Activated naive CD8-positive, alpha-beta T cell treated with anti-CD3 and anti-CD28 coated beads, Interleukin-2, amount 50 U/mL, for 16 hours (primary cell): Measurements from ENCODE around the gene CUL9.
A peak's percentile ranks its signal among the peaks of the same experiment; 100 is the strongest.

Experiments
- DNase-seq: peaks from one replicate; pipeline ENCODE4 v3.0.0-alpha.2; 2020; ENCODE audit warnings: low read depth, low spot score

The CUL9 gene

DNA sequence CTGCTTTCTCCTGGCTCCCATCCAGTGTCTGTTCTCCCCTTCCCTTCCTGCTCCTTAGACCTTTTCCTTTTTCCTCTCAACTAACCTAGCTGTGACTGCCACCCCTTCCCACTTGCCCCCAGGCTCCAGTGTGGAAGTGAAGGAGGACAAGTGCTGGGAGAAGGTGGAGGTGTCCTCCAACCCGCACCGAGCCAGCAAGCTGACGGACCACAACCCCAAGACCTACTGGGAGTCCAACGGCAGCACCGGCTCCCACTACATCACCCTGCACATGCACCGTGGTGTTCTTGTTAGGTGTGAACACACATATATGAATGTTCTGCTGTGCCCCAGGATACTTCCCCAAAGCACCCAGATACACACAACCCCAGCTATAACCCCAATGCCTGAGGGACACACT is 18.5 kb downstream of the CUL9 start:
- no peak for DNase-seq

DNA sequence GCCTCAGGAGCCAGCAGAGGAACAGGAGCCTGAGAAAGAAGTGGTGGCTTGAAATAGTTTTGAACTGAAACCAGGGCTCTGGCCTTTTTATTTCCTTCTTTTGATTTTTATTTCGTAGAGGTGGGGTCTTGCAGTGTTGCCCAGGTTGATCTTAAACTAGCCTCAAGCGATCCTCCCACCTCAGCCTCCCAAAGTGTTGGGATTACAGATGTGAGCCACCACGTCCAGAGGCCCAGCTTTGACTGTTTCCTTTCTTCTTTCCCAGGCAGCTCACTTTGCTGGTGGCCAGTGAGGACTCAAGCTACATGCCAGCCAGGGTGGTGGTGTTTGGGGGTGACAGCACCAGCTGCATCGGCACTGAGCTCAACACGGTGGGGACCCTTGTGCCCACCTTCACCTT is 20.5 kb downstream of the CUL9 start:
- DNase-seq, result no peak

DNA sequence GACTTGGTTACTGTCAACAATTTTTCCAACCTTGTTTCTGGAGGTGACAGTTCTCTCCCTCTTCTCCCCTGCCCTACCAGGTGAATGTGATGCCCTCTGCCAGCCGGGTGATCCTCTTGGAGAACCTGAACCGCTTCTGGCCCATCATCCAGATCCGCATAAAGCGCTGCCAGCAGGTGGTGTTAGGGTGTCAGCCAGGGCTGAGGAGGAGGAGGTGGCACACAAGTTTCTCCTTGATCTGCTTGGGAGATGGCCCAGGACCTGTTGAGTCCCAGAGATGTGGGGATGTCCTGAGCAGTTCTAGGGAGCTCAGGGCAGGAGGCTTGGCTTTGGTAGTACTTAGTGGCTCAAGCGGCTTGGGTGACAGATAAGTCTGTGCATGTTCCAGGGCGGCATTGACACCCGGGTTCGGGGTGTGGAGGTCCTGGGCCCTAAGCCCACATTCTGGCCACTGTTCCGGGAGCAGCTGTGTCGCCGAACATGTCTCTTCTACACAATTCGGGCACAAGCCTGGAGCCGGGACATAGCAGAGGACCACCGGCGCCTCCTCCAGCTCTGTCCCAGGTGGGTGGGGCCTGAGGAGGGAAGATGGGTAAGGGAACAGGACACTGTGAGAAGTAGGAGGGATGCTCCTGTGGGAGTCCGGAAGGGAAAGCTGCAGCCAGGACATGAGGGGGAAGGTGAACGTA is 21.2 kb downstream of the CUL9 start:
- no peak for DNase-seq

DNA sequence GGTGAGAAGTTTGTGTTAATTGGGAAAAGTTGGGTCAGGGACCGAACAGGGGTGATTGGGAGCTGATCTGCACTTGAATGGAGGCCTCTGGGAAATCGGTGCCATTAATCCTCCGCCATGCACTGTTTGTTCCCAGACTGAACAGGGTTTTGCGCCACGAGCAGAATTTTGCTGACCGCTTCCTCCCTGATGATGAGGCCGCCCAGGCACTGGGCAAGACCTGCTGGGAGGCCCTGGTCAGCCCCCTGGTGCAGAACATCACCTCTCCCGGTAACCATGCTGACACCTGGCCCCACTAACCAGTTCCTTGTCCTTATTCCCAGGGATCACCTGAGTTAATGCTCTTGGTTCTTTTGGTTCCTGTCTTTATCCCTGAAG is 21.7 kb downstream of the CUL9 start:
- no peak for DNase-seq

DNA sequence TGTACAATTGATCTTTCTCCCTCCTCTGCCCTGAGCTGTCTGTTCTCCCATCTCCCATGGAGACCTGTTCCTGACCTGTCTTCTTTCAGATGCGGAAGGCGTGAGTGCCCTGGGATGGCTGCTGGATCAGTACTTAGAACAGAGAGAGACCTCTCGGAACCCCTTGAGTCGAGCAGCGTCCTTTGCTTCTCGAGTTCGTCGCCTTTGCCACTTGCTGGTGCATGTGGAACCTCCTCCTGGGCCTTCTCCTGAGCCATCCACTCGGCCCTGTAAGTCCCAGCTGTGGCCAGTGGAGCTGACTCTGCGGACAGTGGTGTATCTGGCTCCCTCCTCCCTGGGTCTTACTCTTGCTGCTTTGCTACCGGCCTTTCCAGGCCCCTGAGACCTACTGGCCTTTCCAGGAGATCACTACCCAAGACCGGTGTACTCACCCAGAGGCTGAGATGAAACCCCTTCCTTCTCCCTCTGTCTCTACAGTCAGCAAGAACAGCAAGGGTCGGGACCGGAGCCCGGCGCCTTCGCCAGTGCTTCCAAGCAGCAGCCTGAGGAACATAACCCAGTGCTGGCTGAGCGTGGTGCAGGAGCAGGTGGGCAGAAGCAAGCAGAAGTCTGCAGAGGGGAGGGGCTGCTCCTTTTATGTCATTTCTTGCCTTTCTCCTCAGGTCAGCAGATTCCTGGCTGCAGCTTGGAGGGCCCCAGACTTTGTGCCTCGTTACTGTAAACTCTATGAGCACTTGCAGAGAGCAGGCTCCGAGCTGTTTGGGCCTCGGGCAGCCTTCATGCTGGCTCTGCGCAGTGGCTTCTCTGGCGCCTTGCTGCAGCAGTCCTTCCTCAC is 22.5 kb downstream of the CUL9 start:
- no peak for DNase-seq

DNA sequence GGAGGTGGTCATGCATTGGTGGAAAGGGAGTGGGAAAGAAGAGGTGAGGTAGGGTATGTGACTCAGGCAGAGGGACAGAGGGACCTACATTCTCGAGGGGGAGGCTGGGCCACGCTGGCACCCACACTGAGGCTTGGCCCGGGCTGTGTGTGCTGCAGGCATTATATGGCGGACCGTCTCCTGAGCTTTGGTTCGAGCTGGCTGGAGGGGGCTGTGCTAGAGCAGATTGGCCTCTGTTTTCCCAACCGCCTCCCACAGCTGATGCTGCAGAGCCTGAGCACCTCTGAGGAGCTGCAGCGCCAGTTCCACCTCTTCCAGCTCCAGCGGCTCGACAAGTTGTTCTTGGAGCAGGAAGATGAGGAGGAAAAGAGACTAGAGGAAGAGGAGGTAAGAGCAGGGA is 23.9 kb downstream of the CUL9 start:
- no peak for DNase-seq

DNA sequence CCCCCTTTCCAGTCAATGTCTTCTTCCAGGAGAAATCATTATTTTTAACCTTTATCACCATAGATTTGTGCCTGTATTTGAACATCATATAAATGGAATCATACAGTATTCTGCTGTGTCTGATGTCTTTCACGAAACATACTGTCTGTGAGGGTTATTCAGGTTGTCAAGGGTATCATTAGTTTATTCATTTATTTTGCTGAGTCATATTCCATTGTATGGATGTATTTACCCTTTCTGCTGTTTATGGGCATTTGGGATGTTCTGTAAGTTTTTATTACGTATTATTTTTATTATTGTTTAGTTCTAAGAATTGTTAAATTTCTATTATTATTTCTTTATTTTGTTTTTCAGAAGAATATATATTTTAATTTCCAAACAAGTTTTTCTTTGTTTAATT is 25.3 kb downstream of the CUL9 start:
- no peak for DNase-seq

DNA sequence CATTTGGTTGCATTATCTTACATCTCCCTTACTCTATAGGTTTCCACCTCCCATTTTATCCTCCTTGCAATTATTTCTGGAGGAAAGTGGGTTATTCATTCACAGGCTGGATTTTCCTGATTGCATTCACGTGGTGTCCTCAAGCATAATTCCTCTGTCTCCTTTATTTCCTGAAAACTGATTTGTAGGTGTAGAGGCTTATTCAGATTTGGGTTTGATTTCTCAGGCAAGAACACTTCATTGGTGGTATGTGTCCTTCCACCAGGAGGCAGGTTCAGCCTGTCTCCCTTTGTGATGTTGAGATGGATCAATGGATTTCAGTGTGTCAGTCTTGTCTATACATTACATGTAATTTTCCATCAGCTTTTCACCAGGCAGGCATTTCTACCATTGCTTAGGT is 30.0 kb downstream of the CUL9 start:
- no peak for DNase-seq

DNA sequence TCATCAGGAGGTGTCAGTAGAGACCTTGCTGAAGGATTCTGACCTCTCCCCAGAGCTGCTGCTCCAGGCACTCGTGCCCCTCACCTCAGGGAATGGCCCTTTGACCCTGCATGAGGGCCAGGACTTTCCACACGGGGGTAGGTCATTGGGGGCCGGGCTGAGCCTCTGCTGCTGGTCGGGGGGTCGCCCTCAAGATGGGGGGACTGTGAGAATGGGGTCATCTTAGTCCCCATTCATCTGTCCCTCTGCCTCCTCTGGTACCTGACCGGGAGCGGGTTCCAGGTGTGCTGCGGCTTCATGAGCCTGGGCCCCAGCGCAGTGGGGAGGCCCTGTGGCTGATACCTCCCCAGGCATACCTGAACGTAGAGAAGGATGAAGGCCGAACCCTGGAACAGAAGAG is 31.4 kb downstream of the CUL9 start:
- DNase-seq, result no peak

DNA sequence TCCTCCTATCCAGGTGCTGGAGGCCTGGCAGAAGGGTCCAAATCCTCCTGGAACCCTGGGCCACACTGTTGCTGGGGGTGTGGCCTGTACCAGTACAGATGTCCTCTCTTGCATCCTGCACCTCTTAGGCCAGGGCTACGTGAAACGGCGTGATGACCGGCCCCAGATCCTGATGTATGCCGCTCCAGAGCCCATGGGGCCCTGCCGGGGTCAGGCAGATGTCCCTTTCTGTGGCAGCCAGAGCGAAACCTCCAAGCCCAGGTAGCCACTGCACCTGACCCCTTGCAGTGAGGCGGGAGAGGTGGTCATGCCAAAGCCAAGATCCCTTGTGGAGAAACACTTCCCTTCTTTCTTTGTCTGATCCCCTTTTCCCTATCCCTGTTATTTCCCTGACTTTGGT is 33.1 kb downstream of the CUL9 start:
- DNase-seq, result no peak

DNA sequence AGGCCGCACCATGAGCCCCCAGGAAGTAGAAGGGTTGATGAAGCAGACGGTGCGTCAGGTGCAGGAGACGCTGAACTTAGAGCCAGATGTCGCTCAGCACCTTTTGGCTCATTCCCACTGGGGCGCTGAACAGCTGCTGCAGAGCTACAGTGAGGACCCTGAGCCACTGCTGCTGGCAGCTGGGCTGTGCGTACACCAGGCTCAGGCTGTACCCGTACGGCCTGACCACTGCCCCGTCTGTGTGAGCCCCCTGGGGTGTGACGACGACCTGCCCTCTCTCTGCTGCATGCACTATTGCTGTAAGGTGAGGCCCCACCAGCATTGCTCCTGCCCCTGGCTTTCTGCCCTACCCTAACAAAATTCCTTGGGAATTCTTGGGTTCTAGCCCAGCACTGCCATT is 34.2 kb downstream of the CUL9 start:
- DNase-seq, result no peak

DNA sequence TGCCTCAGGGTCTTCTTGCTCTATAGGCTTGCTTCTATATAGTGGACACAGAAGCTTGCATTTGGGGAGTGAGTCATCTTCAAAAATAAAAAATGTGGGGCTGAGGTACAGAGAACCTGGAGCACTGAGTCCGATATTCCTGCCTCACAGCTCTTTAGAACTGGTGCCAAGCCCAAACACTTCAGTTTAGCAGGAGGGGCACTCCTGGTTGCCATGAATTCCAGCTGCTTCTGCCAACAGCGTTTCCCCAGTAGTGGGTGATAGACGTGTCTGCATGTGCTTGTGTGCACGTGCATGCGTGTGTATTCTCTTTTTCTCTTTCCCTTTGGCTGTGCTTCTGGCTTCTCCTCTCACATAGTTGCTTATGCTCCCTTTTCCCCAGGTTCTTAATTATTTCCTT is 35.4 kb downstream of the CUL9 start:
- DNase-seq, result no peak

DNA sequence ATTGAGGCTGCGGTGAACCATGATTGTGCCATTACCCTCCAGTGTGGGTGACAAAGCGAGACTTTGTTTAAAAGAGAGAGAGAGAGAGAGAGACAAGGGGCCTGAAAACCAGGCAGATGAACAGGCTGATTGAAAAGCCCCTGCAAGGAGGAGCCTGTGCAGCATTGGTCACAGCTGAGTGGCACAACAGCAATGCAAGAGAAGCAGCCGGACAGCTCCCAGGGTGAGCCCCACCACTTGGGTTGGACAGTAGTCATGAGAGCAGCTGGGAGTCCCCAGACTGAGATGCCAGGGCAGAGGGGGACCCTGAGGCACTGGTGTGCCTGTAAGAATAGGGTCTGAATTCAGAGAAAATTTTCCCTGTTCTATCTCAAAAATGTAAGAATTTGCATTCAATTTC is 37.1 kb downstream of the CUL9 start:
- no peak for DNase-seq

DNA sequence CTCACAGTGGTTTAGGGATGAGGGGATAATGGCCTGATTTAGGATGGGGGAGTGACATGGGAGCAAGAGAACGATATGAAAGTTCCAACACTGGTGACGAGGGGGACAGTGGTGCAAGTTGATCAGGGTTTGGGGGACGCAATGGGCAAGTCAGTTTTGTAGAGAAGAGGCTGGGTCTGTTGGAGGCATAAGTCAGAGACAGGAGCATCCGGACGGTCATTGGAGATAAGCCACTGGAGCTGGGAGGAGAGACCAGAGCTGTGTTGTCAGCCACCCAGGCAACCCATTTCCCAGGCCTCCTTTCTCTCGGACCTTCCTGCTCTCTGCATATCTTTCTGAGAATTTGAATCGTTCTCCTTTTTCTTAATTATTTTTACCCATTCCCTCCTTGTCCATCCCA is 37.8 kb downstream of the CUL9 start:
- no peak for DNase-seq

DNA sequence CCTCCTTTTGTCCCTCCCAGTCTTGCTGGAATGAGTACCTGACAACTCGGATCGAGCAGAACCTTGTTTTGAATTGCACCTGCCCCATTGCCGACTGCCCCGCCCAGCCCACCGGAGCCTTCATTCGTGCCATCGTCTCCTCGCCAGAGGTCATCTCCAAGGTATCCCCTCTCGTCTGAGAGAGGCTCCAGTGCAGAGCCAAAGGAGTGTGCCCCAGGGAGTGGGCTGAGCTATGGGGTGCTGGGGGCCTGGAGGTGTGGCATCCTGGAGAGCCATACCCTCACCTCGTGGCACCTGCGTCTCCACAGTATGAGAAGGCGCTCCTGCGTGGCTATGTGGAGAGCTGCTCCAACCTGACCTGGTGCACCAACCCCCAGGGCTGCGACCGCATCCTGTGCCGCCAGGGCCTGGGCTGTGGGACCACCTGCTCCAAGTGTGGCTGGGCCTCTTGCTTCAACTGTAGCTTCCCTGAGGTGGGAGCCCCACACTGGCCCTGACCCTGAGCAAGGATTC is 38.5 kb downstream of the CUL9 start:
- DNase-seq, result no peak

DNA sequence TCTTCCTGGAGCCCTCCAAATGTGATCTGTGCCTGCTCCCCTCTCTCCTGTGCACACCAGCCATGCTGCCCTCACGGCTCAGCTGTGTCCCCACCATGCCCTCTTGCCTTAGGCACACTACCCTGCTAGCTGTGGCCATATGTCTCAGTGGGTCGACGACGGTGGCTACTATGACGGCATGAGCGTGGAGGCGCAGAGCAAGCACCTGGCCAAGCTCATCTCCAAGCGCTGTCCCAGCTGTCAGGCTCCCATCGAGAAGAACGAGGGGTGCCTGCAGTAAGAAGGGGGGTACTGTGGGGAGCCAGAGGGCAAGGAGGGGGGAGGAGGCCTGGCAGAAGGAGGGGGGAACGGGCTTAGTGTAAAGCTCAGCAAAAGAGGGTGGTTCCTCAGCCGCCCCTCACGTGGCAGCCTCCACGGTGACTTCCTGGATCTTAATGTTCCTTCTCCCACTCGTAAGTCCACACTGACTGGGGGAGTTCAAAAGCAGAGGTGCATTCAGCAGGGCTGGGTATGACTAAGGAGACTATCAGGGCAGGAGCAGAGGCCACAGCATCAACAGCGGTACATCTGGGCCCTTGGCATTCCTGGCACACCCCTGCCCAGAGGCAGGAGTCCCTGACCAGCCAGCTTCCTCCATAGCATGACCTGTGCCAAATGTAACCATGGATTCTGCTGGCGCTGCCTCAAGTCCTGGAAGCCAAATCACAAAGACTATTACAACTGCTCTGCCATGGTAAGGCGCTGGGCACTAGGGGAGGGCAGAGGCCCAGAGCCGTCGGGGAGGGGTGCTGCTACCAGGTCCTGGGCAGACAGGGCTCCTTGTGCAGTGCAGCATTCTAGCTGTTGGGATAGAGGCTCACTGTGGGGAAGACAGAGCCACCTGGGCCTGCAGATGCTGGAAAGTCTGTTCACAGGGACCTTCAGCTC is 39.3 kb downstream of the CUL9 start:
- DNase-seq, result no peak

DNA sequence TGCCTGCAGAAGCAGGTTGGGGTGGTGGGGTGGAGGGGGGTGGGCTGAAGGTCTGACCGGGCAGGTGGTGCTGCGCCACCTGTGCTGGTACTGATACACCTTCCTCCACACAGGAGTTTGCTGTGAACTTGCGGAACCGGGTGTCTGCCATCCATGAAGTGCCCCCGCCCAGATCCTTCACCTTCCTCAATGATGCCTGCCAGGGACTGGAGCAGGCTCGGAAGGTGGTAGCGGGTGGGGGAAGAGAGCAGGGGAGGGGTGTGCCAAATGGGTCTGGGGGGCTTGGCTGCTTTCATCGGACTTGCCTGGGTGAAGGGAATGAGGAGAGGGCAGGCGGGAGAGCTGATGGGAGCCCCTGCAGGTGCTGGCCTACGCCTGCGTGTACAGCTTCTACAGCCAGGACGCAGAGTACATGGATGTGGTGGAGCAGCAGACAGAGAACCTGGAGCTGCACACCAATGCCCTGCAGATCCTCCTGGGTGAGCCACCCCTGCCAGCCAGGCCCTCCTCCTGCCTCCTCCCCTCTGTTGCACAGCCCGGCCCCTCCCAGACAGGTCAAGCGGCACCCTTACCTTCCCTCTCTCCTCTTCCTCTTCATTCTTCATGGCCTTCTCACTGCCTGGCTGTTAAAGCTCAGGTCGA is 40.5 kb downstream of the CUL9 start:
- DNase-seq, result no peak

DNA sequence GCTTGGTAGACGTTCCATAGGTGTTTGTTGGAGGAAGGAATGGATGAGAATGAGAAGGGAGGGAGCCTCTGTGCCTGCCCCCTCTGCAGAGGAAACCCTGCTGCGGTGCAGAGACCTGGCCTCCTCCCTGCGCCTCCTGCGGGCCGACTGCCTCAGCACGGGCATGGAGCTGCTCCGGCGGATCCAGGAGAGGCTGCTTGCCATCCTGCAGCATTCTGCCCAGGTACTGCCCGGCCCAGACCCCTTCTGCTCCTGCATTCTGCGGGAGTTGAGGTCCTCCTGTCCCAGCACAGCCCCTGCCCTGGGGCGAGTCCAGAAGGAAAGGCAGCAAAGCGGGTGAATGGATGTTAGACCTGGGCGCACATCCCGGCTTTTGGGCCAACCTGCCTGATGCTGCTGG is 41.2 kb downstream of the CUL9 start:
- DNase-seq, result no peak

DNA sequence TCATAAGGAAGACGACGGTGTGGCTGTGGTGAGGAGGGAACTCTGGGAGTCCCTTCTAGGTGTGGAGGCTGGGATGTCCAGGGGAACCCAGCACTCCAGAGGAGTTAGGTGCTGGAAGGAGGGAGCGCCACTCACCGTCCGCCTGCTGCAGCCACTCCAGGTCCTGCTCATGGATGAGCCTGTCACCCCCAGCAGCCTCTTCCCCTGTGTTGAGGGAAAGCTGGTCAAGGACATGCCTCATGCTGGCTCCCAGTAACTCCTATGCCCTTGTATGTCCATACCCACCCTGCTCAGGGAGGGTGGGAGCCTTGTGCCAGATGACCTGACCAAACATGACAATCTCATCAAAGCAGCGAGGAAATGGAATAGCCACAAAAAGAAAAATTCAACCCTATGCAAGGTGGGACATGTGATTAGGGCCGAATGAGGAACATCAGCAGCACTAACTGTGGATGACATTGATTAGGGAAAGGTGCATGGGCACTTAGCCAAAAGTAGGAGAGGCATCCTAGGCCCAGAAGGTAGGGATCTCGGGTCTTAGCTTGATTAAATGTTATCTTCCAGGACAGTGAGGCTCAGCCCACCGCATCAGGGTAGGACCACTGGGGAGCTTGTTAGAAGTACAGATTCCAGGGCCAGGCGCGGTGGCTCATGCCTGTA is 44.3 kb downstream of the CUL9 start:
- no peak for DNase-seq

DNA sequence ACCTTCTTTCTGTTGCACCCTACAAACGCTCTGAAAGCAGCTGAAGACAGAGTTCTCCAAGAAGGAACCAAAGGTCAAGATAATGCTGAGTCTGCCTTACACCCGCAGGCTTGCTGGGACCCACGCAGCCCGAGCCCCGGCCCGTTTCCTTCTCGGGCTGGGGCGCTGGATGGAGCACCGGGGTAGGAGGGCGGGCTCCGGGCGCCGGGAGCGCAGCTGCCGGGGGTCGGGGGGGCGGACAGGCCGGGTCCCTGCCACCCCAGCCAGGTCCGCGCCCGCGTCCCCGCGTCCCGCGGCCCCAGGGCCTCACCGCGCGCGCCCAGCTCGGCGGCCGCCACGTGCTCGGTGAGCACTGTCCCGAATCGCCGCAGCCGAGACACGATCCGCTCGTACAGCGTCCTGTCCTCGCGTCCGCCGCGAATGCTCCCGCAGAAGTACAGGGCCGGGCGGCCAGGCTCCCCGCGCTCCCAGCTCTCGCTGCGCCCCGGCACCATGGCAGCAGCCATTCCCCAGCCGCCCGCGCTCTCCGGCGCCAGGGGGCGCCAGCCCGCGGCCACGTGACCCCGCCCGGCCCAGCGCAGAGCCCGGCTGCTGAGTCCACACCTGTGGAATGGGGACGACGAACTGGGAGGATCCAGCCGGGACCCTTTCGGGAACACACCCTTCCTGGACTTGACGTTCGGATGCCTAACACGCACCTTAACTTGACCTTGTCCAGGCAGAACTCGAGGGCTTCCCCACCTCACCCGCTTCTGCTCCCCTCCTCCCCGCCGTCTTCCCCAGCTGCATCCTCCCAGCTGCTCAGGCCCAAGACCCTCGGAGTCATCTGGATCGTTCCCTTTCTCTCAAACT is 47.2 kb downstream of the CUL9 start, which contains the start of gene DNPH1:
DNPH1 (minus strand) TSS at position 531 of the 852 bp plus-strand sequence; CDS start at position 506, 25 bp downstream.
- DNase-seq, result peak; percentile 51
